Measurements from ENCODE around the gene HSPA13.

DNA sequence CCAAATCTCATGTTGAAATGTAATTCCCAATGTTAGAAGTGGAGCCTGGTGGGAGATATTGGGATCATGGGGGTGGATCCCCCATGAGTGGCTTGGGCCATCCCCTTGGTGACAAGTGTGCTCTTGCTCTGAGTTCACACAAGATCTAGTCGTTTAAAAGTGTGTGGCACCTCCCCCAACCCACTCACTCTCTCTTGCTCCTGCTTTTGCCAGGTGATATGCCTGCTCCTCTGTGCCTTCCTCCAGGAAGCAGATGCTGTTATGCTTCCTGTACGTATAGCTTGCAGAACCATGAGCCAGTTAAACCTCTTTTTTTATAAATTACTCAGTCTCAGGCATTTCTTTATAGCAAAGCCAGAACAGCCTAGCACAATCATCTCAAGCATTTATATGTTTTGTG, 23.0 kb upstream of the HSPA13 start:
- TF ChIP-seq, protein P1, sequence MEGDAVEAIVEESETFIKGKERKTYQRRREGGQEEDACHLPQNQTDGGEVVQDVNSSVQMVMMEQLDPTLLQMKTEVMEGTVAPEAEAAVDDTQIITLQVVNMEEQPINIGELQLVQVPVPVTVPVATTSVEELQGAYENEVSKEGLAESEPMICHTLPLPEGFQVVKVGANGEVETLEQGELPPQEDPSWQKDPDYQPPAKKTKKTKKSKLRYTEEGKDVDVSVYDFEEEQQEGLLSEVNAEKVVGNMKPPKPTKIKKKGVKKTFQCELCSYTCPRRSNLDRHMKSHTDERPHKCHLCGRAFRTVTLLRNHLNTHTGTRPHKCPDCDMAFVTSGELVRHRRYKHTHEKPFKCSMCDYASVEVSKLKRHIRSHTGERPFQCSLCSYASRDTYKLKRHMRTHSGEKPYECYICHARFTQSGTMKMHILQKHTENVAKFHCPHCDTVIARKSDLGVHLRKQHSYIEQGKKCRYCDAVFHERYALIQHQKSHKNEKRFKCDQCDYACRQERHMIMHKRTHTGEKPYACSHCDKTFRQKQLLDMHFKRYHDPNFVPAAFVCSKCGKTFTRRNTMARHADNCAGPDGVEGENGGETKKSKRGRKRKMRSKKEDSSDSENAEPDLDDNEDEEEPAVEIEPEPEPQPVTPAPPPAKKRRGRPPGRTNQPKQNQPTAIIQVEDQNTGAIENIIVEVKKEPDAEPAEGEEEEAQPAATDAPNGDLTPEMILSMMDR (IDR thresholded peaks at IDR 0.05): no peak
- TF ChIP-seq POLR2A (IDR thresholded peaks at IDR 0.05) (no peak), POLR2AphosphoS5 (IDR thresholded peaks at IDR 0.05) (no peak)
